Ovary (tissue), 9 donors: ENCODE measurements around the gene DPYSL5. TPM values are rescaled to one million over a fixed set of nuclear protein-coding genes. Genes with fewer than 3 reads are reported as not detected.

ENCODE experiments used
- DNase-seq, 5 donors: peaks; one replicate each; pipeline ENCODE4 v3.0.0-alpha.2; 2019 to 2020
- H3K27ac ChIP-seq, 2 donors: fragments of 200-600 bp; one replicate each; pipeline versions ENCODE4 v1.5.1 to v1.8.0; 2019 to 2022
- H3K27me3 ChIP-seq: fragments of 200-600 bp; one replicate; pipeline ENCODE4 v1.8.0; 2022
- H3K36me3 ChIP-seq: fragments of 200-600 bp; sonication (generic); one replicate; pipeline ENCODE4 v1.5.1; 2019
- H3K4me1 ChIP-seq: one replicate; pipeline ENCODE4 v1.8.1; 2013; ENCODE audit warnings: mild to moderate bottlenecking, moderate library complexity; ENCODE audit not compliant: insufficient read depth
- H3K4me3 ChIP-seq: fragments of 200-600 bp; sonication (generic); one replicate; pipeline ENCODE4 v1.5.1; 2017
- H3K9me3 ChIP-seq, 2 donors: fragments of 200-600 bp in 1 of 2; sonication (generic) in 1 of 2; one replicate each; pipeline versions ENCODE4 v1.5.1 to v1.8.1; 2013 to 2019; ENCODE audit warnings: mild to moderate bottlenecking in 1 of 2, moderate library complexity in 1 of 2
- EP300 ChIP-seq: sonication (generic); formaldehyde crosslinking; IDR thresholded peaks from one replicate; pipeline ENCODE4 v1.6.1; 2017; ENCODE audit warnings: antibody characterized with exemption
- POLR2A ChIP-seq: fragments of 450-650 bp; IDR thresholded peaks from one replicate; pipeline ENCODE4 v1.6.1; 2017; ENCODE audit warnings: antibody characterized with exemption, mild to moderate bottlenecking, moderate library complexity
- WGBS, 3 donors: extraction: QIAGEN DNeasy Blood & Tissue Kit in 1 of 3; methylation state at CpG; one replicate each; pipeline versions ENCODE4 v1.1.5 to v1.1.7; 2013 to 2017; 5-methylcytosine and 5-hydroxymethylcytosine counted together
- intact Hi-C, 4 donors: fragments of 100-400 bp; cut with DNase I; formaldehyde crosslinking; loops; one replicate each; pipeline versions ENCODE4 v1.11.0 to v1.15.1; 2022 to 2023
- polyA plus RNA-seq, 2 donors: library from polyadenylated mRNA; stranded (reverse); fragments of 200-250 nt in 1 of 2; fragments of 350-450 nt in 1 of 2; fragmentation: Illumina TruSeq in 1 of 2; extraction: RNeasy Lipid Tissue Mini Kit (QIAGEN cat#74804) in 1 of 2; gene quantifications; one replicate each; pipeline ENCODE4 v1.2.3, GENCODE V29; 2013 to 2014
- total RNA-seq, 7 donors: library from RNA; depleted of rRNA in 2 of 7; stranded (reverse); fragments of >200 nt in 2 of 7; fragmentation: NEBNext Ultra II Directional in 3 of 7; extraction: Animal tissue kit (Norgen Biotek cat#: 25700) in 3 of 7; gene quantifications; one replicate each; pipeline versions ENCODE4 v1.1.0 to v1.2.4, GENCODE V29; 2016 to 2023
- TF ChIP-seq, protein P1 (sequence below), 3 donors: fragments of 450-650 bp in 2 of 3; fragments of 200-600 bp in 1 of 3; IDR thresholded peaks; one replicate each; pipeline versions ENCODE4 v1.5.1 to v1.8.0; 2016 to 2022; ENCODE audit warnings: antibody characterized with exemption in 3 of 3, mild to moderate bottlenecking in 1 of 3
- donor health status: DM: no; HTN: no; CAD: no; lungs with moderate emphysema.
- donor health status: DM: no; HTN: no; CAD: no.
- donor health status: Bipolar disorder and iron deficiency.
- donor health status: DM: yes; HTN: yes; CAD: no.
- donor health status: DM: no; HTN: no; CAD: no.
- donor health status: DM: yes; HTN: yes; CAD: no.

Gene DPYSL5
- total and polyA plus RNA-seq, 9 donors: 0.05 to 0.78 (median 0.17) TPM; not detected in 3

DNA sequence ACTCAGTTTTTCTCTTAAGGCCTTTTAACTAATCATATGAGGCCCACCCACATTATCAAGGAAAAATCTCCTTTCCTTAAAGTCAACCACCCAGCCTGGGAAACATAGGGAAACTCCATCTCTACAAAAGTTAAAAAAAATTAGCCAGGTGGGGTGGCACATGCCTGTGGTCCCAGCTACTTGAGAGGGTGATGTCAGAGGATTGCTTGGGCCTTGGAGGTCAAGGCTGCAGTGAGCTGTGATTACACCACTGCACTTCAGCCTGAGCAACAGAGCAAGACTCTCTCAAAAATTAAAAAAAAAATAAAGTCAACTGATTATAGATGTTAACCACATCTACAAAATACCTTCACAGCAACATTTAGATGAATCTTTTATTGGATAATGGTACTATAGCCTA, 5.8 kb downstream of the DPYSL5 start:
- H3K4me1 ChIP-seq: peaks cover 4% of the 10 kb centered on the region
- intact Hi-C loops: no loop called here
- no peaks in the 10 kb centered on the region for H3K9me3 ChIP-seq
- no peak overlapping the region for H3K4me3 ChIP-seq
- TF ChIP-seq EP300 (no peak), POLR2A (no peak)
- TF ChIP-seq, protein P1, sequence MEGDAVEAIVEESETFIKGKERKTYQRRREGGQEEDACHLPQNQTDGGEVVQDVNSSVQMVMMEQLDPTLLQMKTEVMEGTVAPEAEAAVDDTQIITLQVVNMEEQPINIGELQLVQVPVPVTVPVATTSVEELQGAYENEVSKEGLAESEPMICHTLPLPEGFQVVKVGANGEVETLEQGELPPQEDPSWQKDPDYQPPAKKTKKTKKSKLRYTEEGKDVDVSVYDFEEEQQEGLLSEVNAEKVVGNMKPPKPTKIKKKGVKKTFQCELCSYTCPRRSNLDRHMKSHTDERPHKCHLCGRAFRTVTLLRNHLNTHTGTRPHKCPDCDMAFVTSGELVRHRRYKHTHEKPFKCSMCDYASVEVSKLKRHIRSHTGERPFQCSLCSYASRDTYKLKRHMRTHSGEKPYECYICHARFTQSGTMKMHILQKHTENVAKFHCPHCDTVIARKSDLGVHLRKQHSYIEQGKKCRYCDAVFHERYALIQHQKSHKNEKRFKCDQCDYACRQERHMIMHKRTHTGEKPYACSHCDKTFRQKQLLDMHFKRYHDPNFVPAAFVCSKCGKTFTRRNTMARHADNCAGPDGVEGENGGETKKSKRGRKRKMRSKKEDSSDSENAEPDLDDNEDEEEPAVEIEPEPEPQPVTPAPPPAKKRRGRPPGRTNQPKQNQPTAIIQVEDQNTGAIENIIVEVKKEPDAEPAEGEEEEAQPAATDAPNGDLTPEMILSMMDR (IDR thresholded peaks at IDR 0.05): no peak
- no peaks in the 10 kb centered on the region for H3K27me3 ChIP-seq
- no peak for DNase-seq
- H3K36me3 ChIP-seq: no peaks in the 10 kb centered on the region
- no peak overlapping the region for H3K27ac ChIP-seq

- Histone ChIP-seq H3K27ac (no peak overlapping the region), H3K27me3 (no peaks in the 10 kb centered on the region), H3K9me3 (no peaks in the 10 kb centered on the region), H3K4me1 (peaks cover 1% of the 10 kb centered on the region), H3K36me3 (no peaks in the 10 kb centered on the region), H3K4me3 (no peak overlapping the region)
- WGBS, 3 donors: 38 to 65% (median 43%) methylated on average over 1 of the region's 1 CpG
- TF ChIP-seq, protein P1 (IDR thresholded peaks at IDR 0.05): no peak
- TF ChIP-seq POLR2A (no peak), EP300 (no peak)
- intact Hi-C loops: no loop called here
- DNase-seq: no peak
These were observed 6.4 kb downstream of the DPYSL5 start for GRCh38 chr2:26854283-26854827.

DNA sequence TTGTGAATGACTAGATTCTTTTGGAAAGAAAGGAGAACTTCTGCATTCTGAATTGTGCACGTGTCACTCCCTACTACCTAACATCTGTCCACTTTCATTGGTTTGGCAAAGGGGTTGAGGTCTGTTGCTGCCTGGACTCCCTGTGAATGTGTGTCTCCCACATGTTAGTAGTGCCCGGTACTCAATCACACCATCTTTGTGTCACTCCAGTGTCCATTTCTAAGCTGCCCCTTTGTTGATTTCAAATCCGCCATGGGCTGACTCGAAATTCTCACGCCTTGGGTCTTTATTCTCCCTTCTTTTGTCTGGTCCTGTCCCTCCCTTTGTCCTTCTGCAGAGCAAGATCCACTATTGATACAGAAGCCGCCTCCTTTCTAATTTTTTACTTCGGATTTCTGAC, 7.5 kb downstream of the DPYSL5 start:
- DNase-seq: no peak
- Histone ChIP-seq H3K27ac (no peak overlapping the region), H3K4me1 (no peaks in the 10 kb centered on the region), H3K36me3 (no peaks in the 10 kb centered on the region), H3K9me3 (no peaks in the 10 kb centered on the region), H3K27me3 (no peaks in the 10 kb centered on the region), H3K4me3 (no peak overlapping the region)
- WGBS, 3 donors: 83 to 85% (median 84%) methylated on average over 7 of the region's 7 CpGs
- no peak for TF ChIP-seq POLR2A
- no peak for TF ChIP-seq EP300
- TF ChIP-seq, protein P1 (IDR thresholded peaks at IDR 0.05): no peak
- intact Hi-C loops: no loop called here

- Histone ChIP-seq H3K4me1 (no peaks in the 10 kb centered on the region), H3K9me3 (no peaks in the 10 kb centered on the region), H3K27ac (no peak overlapping the region), H3K27me3 (no peaks in the 10 kb centered on the region), H3K4me3 (no peak overlapping the region), H3K36me3 (no peaks in the 10 kb centered on the region)
- WGBS, 3 donors: 84 to 92% (median 87%) methylated on average over 4 of the region's 4 CpGs
- intact Hi-C loops: no loop called here
- no peak for DNase-seq
- TF ChIP-seq, protein P1 (IDR thresholded peaks at IDR 0.05): no peak
- TF ChIP-seq POLR2A: no peak
- TF ChIP-seq EP300: no peak
These were observed 11.7 kb downstream of the DPYSL5 start for GRCh38 chr2:26859622-26860021.
